A549 treated with CpdA at 1 μM for 4 hours (cell line): ENCODE measurements around the gene GTF3C4. TPM values are rescaled to one million over a fixed set of nuclear protein-coding genes. Genes with fewer than 3 reads are reported as not detected.

Experiments
- total RNA-seq: library from RNA; stranded (reverse); fragments of 200-300 nt; extraction: Qiagen RNA extraction; gene quantifications from 5 replicates; pipeline ENCODE4 v1.2.3, GENCODE V29; 2022; ENCODE audit warnings: low read depth

The GTF3C4 gene
- total RNA-seq: 18.5 to 20.8 TPM (median 19.3 TPM) in 5 replicates

GRCh38 chr9:132670457-132671391 lies at the start of gene GTF3C4:
TSS of gene GTF3C4 (plus strand) at chr9:132670464. CDS start at chr9:132670599, 135 bp downstream.

DNA sequence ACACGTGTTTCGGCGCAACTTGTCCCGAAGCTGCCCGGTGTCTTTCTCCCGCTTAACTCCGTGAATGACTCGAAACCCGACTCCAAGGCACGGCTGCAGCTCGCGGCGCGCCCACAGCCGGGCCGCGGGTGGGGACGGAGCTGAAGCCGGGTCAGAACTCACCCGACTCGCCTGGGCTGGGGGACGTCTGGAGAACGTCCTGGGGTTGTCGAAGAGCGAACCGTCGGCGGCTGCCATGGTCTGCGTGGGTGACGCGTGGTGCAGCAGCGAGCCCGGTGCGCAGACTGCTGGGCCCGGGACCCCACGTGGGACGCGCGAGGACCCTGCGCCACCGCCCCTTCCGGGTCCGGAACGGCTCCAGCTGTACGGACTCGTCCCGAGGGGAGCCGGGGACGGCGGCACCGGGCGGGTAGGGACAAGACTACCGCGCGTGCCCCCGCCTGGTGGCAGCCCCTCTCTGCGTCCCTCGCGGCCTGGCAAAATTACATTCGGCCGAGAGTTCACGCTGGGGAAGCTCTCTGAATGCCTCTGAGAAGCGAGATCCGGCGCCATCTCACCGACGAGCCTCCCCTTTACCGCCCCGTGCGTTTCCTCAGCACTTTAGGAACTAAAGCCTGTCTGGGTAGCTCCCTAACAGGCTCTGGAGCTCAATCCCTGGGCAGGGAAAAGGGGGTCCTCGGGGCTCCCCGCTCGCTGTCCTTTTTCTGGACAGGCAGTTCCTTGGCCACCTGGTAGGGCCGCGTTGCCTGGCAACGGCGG lies 387 bp upstream of the GTF3C4 start, which contains the start of gene DDX31:
TSS of gene DDX31 (minus strand) at position 286 of the 759 bp plus-strand sequence. CDS start at position 237, 49 bp downstream.

Other genes starting within 250 kb of the GTF3C4 start
- 0.06 TPM in 1 of 5 replicates, not detected in the others for gene BARHL1, start 87.9 kb upstream of the GTF3C4 start, total RNA-seq
- 27.0 to 32.2 TPM (median 28.1 TPM) in 5 replicates for gene DDX31, start 481 bp upstream of the GTF3C4 start, total RNA-seq
- gene AK8, start 207.8 kb downstream of the GTF3C4 start, total RNA-seq: 0.84 to 1.4 TPM (median 1.2 TPM) in 5 replicates
- gene SPACA9, start 208.4 kb downstream of the GTF3C4 start, total RNA-seq: 2.9 to 5.4 TPM (median 4.6 TPM) in 5 replicates